ELF-1 (cell line): ENCODE results near the gene OTOG.

Experiments used
- DNase-seq: peaks from one replicate; pipeline ENCODE4 v3.0.0-alpha.2; 2016; ENCODE audit warnings: low read depth, low spot score

OTOG gene

DNA sequence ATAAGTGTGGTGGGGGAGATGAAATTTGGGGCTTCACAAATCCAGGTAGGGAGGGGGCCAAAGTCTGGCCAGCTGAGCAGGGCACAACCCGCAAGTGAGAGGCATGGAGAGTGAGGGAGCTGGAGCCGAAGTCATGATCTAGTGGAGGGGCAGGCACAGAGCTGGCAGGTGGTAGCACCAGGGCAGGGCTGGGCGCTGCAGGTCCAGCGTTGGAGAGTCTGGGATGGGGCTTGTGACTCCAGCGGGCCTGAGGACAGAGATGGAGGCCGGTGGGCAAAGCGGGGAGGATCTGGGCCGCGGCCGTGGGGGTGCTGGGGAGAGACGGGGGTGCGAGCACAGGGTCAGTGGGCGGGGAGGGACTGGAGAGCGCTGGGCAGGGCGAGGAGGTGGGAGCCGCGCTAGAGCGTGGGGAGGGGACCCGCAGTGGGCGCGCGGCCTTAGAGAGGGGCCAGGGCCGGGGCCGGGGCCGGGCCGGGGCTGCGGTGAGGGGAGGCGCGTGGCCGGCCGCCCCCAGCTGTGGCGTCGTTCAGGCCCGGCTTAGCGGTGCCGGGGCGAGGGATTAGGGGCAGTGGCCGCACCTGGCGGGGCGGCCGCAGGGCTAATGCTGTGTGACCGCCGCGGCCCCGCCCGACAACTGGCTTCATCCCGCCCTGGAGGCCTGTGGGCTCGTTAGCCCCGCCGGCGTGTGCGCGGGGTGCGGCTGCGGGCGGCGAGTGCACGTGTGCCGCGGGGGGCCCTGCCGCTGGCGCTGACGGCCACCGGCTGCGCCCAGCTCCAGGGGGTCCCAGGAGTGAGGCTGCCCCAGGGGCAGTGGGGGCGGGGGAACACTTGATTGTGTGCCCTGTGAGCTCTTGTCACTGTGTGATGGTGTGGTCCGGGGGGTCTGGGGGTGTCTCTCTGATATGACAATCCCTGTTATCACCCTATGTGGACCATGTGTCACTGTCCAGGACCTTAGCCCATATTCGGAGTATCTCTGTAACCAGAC, 148.7 kb downstream of the OTOG start:
- no peak for DNase-seq

DNA sequence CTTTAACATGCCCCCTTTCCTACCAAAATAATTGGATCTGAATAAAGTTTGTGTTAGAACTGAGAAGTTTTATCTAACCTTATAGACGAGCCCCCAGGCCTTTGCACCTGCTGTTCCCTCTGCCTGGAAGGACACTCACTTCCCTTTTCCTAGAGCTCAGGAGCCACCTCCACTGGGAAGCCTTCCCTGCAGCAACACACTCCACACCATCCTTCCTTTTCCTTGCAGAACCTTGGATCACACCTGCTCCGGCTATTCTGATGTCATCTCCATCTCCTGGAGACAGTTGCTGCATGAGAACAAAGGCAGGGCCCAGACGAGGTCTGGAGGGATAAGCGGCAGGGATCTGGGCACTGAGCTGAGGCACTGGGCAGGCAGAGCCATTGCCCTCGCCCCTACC, 149.7 kb downstream of the OTOG start:
- no peak for DNase-seq
